GM21515 (cell line): Measurements from ENCODE around the gene TH.

Experiments used
- ATAC-seq: cut with Tn5 transposase; IDR thresholded peaks from one replicate; pipeline ENCODE4 v1.9.1; 2021; ENCODE audit not compliant: unreplicated experiment

Gene TH

GRCh38 chr11:2163428-2163978 is 8.1 kb downstream of the TH start:
- no peak for ATAC-seq

- ATAC-seq: no peak
These were observed 10.8 kb downstream of the TH start, which contains the start of gene INS for GRCh38 chr11:2160736-2161259. Gene INS (minus strand): TSS chr11:2161209. CDS start chr11:2160971, 238 bp downstream.

- no peak for ATAC-seq
These were observed 11.8 kb downstream of the TH start for GRCh38 chr11:2159536-2160413.

GRCh38 chr11:2158966-2159365 is 12.6 kb downstream of the TH start:
- no peak for ATAC-seq

- ATAC-seq: no peak
These were observed 13.3 kb downstream of the TH start for GRCh38 chr11:2158296-2158737.

- ATAC-seq: no peak
These were observed 14.1 kb downstream of the TH start for GRCh38 chr11:2157294-2158040.

GRCh38 chr11:2156416-2157182 is 15.0 kb downstream of the TH start:
- no peak for ATAC-seq

GRCh38 chr11:2155511-2155910 is 16.1 kb downstream of the TH start:
- ATAC-seq: no peak

- no peak for ATAC-seq
These were observed 16.7 kb downstream of the TH start for GRCh38 chr11:2154889-2155288.

GRCh38 chr11:2154195-2154585 is 17.4 kb downstream of the TH start:
- no peak for ATAC-seq

GRCh38 chr11:2153581-2154194 is 17.9 kb downstream of the TH start:
- ATAC-seq: no peak

- ATAC-seq: no peak
These were observed 19.9 kb downstream of the TH start for GRCh38 chr11:2151500-2152257.

- ATAC-seq: no peak
These were observed 21.5 kb downstream of the TH start for GRCh38 chr11:2149864-2150847.

GRCh38 chr11:2149460-2149859 is 22.2 kb downstream of the TH start:
- no peak for ATAC-seq

GRCh38 chr11:2148595-2148994 is 23.0 kb downstream of the TH start:
- no peak for ATAC-seq

- ATAC-seq: no peak
These were observed 24.2 kb downstream of the TH start for GRCh38 chr11:2147391-2147790.

- no peak for ATAC-seq
These were observed 25.6 kb downstream of the TH start for GRCh38 chr11:2146051-2146450.

- ATAC-seq: no peak
These were observed 26.9 kb downstream of the TH start for GRCh38 chr11:2144544-2145248.
